KOPT-K1 (cell line): ENCODE results near the gene SP1.
"Not testable (repeated sequence)": the region's sequence is repeated elsewhere in the genome, so short reads cannot be mapped to it uniquely, and the experiment has no call there.

ENCODE experiments used
- H3K27ac ChIP-seq: fragments of 200-600 bp; sonication (generic); 2 replicates; pipeline ENCODE4 v1.5.1; 2016; ENCODE audit warnings: antibody characterized with exemption, mild to moderate bottlenecking, low read depth, low read length; ENCODE audit not compliant: poor library complexity, severe bottlenecking
- H3K36me3 ChIP-seq: fragments of 200-600 bp; sonication (generic); 2 replicates; pipeline ENCODE4 v1.5.1; 2017; ENCODE audit warnings: antibody characterized with exemption, mild to moderate bottlenecking, low read length, moderate library complexity; ENCODE audit not compliant: insufficient read depth
- H3K9me3 ChIP-seq: fragments of 200-600 bp; sonication (generic); 2 replicates; pipeline ENCODE4 v1.5.1; 2017; ENCODE audit warnings: antibody characterized with exemption, low read length, mild to moderate bottlenecking; ENCODE audit not compliant: insufficient read depth, poor library complexity, severe bottlenecking

The SP1 gene

GRCh38 chr12:53441040-53441833 is 61.3 kb downstream of the SP1 start, which contains the start of gene PRR13:
TSS of gene PRR13 (plus strand) at chr12:53441734. CDS start at chr12:53442715, 981 bp downstream.
- Histone ChIP-seq H3K36me3 (peaks cover 33% of the 10 kb centered on the region), H3K27ac (peak within 1 kb of the TSS; percentile 82), H3K9me3 (no peaks in the 10 kb centered on the region)

- no peaks in the 10 kb centered on the region for H3K9me3 ChIP-seq
- H3K36me3 ChIP-seq, result peaks cover 56% of the 10 kb centered on the region
- no peak overlapping the region for H3K27ac ChIP-seq
Observed at GRCh38 chr12:53443955-53444354, 64.0 kb downstream of the SP1 start.

- peaks cover 56% of the 10 kb centered on the region for H3K36me3 ChIP-seq
- not testable (repeated sequence) for H3K27ac ChIP-seq, H3K9me3 ChIP-seq
Observed at GRCh38 chr12:53444593-53445325, 64.8 kb downstream of the SP1 start.

GRCh38 chr12:53450936-53451335 is 71.0 kb downstream of the SP1 start:
- H3K27ac ChIP-seq, result no peak overlapping the region
- H3K36me3 ChIP-seq, result peaks cover 53% of the 10 kb centered on the region
- H3K9me3 ChIP-seq, result no peaks in the 10 kb centered on the region

- Histone ChIP-seq H3K27ac (peak within 1 kb of the TSS; percentile 98), H3K9me3 (no peaks in the 10 kb centered on the region), H3K36me3 (peaks cover 54% of the 10 kb centered on the region)
Observed at GRCh38 chr12:53451661-53452158, 71.7 kb downstream of the SP1 start, which contains the start of gene PCBP2. TSS of gene PCBP2 (plus strand) at chr12:53452102. CDS start at chr12:53454801, 2,699 bp downstream.

GRCh38 chr12:53452159-53453077 is 72.4 kb downstream of the SP1 start:
- no peaks in the 10 kb centered on the region for H3K9me3 ChIP-seq
- peak overlapping the region; percentile 98 for H3K27ac ChIP-seq
- peaks cover 55% of the 10 kb centered on the region for H3K36me3 ChIP-seq

GRCh38 chr12:53453953-53454640 is 74.1 kb downstream of the SP1 start:
- H3K36me3 ChIP-seq, result peaks cover 59% of the 10 kb centered on the region
- H3K27ac ChIP-seq, result peak overlapping the region; percentile 98
- H3K9me3 ChIP-seq, result no peaks in the 10 kb centered on the region

- Histone ChIP-seq H3K27ac (peak overlapping the region; percentile 1), H3K36me3 (peaks cover 65% of the 10 kb centered on the region), H3K9me3 (no peaks in the 10 kb centered on the region)
Observed at GRCh38 chr12:53454707-53455106, 74.7 kb downstream of the SP1 start.

- Histone ChIP-seq H3K36me3 (peaks cover 86% of the 10 kb centered on the region), H3K9me3 (no peaks in the 10 kb centered on the region), H3K27ac (no peak overlapping the region)
Observed at GRCh38 chr12:53456654-53457366, 76.8 kb downstream of the SP1 start.

GRCh38 chr12:53459097-53459496 is 79.1 kb downstream of the SP1 start:
- Histone ChIP-seq H3K9me3 (no peaks in the 10 kb centered on the region), H3K27ac (no peak overlapping the region), H3K36me3 (peaks cover 100% of the 10 kb centered on the region)

GRCh38 chr12:53461059-53461458 is 81.1 kb downstream of the SP1 start:
- Histone ChIP-seq H3K27ac (no peak overlapping the region), H3K9me3 (no peaks in the 10 kb centered on the region), H3K36me3 (peaks cover 100% of the 10 kb centered on the region)

- Histone ChIP-seq H3K27ac (no peak overlapping the region), H3K36me3 (peaks cover 100% of the 10 kb centered on the region), H3K9me3 (no peaks in the 10 kb centered on the region)
Observed at GRCh38 chr12:53461591-53461990, 81.6 kb downstream of the SP1 start.

- Histone ChIP-seq H3K36me3 (peaks cover 100% of the 10 kb centered on the region), H3K27ac (no peak overlapping the region), H3K9me3 (no peaks in the 10 kb centered on the region)
Observed at GRCh38 chr12:53462935-53463334, 83.0 kb downstream of the SP1 start.
